IMR-90 (cell line): ENCODE measurements around the gene PRELID2.

Experiments used
- BHLHE40 ChIP-seq: fragments of 150-350 bp; IDR thresholded peaks from 2 replicates; pipeline ENCODE4 v1.6.1; 2016; ENCODE audit warnings: mild to moderate bottlenecking, low read depth, low read length
- FOS ChIP-seq: fragments of 150-350 bp; IDR thresholded peaks from 2 replicates; pipeline ENCODE4 v1.6.1; 2016; ENCODE audit warnings: low read depth, low read length
- POLR2A ChIP-seq: IDR thresholded peaks from 2 replicates; pipeline ENCODE4 v1.6.1; 2012; ENCODE audit warnings: mild to moderate bottlenecking, low read depth, low read length
- SMC3 ChIP-seq: fragments of 150-350 bp; IDR thresholded peaks from 2 replicates; pipeline ENCODE4 v1.6.1; 2016; ENCODE audit warnings: low read depth, mild to moderate bottlenecking, antibody characterized with exemption, low read length, moderate library complexity
- TF ChIP-seq, protein P1 (sequence below): conservative IDR thresholded peaks from 2 replicates; pipeline ENCODE4 v1.5.1; 2012; ENCODE audit warnings: mild to moderate bottlenecking, low read depth, low read length, improper control_type of control experiment
- TF ChIP-seq, protein P2 (sequence below): fragments of 150-350 bp; IDR thresholded peaks from 2 replicates; pipeline ENCODE4 v1.6.1; 2017; ENCODE audit warnings: mild to moderate bottlenecking, antibody characterized with exemption, low read length, low read depth

DNA sequence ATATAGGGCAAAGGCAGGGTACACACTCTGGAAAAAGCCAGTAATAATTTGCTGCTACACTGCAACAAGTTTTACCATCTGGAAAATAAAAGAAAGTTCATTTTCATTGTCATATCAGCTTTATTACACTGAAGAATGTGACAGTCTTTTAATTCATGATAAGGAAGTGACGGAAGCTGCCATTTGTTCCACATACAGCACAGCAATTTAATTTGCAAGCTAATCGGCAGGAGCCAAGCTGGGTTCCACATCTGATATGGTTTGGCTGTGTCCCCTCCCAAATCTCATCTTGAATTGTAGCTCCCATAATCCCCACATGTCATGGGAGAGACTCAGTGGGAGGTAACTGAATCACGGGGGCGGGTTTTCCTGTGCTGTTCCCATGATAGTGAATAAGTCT is 16.5 kb downstream of the PRELID2 start:
- TF ChIP-seq SMC3 (no peak), BHLHE40 (no peak), POLR2A (no peak), FOS (no peak)
- TF ChIP-seq, protein P1, sequence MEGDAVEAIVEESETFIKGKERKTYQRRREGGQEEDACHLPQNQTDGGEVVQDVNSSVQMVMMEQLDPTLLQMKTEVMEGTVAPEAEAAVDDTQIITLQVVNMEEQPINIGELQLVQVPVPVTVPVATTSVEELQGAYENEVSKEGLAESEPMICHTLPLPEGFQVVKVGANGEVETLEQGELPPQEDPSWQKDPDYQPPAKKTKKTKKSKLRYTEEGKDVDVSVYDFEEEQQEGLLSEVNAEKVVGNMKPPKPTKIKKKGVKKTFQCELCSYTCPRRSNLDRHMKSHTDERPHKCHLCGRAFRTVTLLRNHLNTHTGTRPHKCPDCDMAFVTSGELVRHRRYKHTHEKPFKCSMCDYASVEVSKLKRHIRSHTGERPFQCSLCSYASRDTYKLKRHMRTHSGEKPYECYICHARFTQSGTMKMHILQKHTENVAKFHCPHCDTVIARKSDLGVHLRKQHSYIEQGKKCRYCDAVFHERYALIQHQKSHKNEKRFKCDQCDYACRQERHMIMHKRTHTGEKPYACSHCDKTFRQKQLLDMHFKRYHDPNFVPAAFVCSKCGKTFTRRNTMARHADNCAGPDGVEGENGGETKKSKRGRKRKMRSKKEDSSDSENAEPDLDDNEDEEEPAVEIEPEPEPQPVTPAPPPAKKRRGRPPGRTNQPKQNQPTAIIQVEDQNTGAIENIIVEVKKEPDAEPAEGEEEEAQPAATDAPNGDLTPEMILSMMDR = no peak
- TF ChIP-seq, protein P2, sequence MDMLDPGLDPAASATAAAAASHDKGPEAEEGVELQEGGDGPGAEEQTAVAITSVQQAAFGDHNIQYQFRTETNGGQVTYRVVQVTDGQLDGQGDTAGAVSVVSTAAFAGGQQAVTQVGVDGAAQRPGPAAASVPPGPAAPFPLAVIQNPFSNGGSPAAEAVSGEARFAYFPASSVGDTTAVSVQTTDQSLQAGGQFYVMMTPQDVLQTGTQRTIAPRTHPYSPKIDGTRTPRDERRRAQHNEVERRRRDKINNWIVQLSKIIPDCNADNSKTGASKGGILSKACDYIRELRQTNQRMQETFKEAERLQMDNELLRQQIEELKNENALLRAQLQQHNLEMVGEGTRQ = no peak
